Right kidney (tissue), 1 donor: Measurements from ENCODE around the gene CEP164.

Experiments used
- DNase-seq: peaks from one replicate; pipeline ENCODE4 v3.0.0-alpha.2; 2016

Gene CEP164

DNA sequence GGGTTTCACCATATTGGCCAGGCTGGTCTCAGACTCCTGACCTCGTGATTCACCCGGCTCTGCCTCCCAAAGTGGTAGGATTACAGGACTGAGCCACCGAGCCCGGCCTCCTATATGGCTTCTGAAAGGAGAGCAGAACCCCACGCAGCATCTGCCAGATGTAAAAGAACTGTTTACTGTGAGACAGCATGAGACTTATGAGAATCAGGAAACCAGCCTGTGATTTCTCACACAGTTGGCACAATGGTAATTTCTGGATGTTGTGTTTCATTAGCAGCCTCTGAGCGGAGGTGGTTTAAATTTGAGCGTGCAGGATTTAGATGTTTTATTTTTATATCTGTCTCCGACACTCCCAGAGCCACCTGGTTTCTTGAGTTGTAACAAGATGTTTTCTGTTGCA is 33.8 kb downstream of the CEP164 start:
- no peak for DNase-seq

GRCh38 chr11:117366248-117366647 is 38.6 kb downstream of the CEP164 start:
- DNase-seq = no peak

DNA sequence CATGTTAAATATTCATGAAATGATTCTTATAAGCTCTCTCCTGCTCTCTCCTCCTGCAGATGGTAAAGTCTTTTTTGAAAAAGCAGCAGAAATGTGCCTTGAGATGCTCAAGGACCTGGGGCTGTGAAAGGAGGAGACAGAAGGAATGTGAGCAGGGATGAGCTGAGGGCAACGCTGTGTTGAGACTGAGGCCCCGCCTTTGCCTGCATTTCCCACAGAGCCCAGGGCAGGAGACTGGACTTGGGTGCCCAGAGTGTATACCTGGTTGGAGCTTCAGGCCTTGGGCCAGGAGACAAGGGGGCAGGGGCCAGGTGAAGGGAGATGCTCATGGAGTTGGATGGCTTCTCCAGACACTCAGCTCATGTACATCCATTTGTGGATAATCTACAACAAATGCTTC is 39.2 kb downstream of the CEP164 start:
- DNase-seq = no peak

- no peak for DNase-seq
Measured at GRCh38 chr11:117369534-117369933, 41.9 kb downstream of the CEP164 start.

- DNase-seq = no peak
Measured at GRCh38 chr11:117371453-117371852, 43.8 kb downstream of the CEP164 start.

DNA sequence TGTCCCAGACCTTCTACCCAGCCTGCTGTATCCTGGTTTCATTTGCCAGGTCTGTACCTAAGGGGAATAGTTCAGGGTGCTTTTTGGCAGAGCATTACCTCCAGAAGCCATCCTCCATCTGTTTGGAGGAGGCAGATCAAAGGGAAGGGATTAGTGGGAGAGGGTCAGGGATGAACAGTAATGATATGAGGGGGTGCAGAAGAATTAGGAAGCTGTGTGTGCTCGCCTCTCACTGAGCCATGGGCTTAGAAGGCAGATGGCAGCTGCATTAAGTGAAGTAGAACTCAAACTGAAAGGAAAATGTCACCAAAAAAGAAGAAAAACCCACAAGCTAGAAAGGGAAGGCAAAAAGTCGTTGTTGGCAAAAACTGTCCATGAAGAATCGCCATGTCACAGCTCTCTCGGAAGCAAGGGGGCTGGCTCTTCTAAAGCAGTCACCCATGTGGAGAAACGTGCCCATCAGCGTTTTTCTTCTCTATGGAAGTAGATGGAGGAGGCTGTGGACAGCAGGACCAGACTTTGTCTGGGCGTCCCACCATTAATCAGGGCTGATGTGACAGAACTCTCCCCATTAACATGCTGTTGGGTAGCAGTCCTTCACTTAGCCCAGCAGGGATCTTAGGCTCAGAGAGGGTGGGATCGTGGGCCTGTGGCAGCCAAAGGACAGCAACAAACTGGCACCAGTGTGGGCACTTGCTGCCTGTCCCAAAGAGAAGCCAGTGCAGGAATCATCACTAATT is 46.8 kb downstream of the CEP164 start:
- DNase-seq = no peak

GRCh38 chr11:117375960-117376359 is 48.3 kb downstream of the CEP164 start:
- DNase-seq = no peak

DNA sequence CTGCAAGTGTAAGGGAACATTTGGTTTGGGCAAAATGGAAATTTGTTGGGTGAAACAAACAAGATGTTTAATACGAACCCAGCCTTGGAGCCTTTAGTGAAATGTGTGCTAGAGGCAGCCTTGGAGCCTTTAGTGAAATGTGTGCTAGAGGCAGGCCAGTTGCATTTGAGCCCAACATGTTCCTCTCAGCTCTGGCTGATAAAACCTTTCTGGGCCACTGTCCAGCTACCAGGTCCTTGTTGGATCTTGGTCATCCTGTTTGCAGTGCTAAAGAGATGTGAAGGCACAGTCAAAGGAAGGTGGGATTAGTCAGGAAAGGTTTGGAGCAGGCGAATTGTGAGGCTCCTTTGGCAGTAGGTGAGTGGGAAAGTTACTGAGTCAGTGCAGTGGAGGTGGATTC is 48.9 kb downstream of the CEP164 start:
- no peak for DNase-seq

DNA sequence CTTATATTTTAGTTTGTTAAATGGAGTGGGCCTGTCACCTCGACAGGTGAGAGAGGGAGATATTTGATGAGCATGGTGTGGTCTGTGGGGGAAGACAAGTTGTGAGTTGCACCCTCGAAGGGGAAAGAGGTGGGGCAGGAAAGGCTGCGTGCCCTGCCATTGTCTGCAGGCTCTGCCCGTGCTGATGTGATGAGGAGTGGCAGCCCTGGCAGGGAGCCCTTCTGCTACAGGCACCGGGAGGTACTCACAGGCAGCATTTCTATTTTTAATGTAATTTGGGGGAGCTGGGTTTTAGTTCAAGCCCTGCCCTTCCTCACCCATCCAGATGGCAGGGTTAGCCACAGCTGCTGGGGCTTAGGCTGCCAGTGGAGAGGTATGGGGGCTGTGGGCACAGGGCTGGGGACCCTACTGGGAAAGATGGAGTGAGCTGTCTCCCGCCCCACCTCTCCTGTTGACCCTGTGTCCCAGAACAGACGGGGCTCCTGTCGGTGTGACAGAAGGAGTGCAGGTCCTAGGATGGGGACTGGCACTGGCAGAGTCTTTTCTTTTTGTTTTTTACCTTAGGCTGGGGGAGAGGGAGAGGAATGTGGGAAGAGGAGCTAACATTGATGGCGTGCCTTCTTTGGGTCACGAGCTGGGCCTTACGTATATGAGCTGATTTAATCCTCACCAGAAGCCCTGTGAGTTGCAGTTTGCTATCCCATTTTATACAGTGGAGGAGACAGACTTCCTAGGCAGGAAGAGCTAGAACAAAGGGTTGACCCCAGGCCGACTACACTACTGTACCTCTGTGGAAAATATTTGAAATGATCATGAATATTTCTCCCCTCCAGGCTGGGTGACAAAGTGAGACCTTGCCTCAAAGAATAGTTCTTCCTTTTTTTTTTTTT is 51.6 kb downstream of the CEP164 start:
- DNase-seq = no peak

DNA sequence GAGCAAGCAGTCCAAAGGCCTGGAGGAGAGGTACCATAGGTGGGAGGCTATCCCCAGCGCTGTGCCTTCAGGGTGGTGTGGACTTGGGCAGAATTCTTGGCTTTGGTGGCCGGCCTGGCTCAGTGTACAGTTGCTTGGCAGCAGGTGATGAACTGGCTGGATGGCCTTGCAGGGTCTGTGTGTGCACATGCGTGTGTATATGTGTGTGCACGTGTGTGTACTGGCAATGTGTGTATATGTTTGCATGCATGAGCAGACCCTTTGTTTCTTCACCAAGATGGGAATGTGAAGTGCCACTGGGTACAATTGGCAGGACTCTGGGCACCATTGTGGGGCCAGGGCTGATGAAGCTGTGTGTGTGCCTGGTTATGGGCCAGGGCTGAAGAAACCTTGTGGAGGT is 53.0 kb downstream of the CEP164 start:
- DNase-seq = no peak

DNA sequence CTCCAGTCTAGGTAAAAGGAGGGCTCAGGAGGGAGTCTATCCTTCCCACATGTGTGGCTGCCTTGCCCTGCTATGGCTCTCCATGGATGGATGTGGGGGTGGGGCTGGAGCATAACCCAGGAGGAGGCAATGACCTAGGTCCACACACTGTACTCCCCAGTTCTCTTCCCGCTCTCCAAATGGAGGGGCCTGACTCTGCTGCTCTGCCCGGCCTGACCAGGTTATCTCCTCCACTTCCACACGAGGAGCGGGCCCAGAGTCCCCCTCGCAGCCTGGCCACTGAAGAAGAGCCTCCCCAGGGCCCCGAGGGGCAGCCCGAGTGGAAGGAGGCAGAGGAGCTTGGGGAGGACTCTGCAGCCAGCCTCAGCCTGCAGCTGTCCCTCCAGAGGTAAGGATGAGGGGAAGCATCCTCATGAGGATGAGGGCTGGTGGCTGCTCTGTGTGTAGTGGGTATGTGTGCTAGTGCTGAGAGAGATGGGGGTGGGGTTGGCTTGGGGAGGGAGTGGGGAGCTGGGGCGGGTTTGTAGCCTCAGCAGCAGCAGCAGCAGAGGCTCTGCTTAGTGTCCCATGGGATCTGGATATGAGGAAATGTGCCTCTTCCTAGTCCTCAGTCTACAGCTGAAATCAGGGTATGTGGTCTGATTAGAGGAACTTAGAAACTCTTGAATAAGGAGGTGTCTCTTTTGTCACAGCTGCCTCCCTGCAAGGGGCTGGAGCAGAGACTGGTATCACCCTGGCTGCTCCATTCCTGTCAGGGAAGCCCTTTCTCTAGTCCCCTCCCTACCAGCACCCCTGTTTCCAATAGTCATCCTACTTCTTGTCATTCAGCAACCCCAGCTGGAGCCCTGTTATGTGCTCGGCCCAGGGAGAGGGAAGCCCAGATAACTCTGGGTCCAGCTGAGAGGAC is 54.1 kb downstream of the CEP164 start:
- no peak for DNase-seq

- no peak for DNase-seq
Measured at GRCh38 chr11:117382746-117383145, 55.1 kb downstream of the CEP164 start.

- DNase-seq = no peak
Measured at GRCh38 chr11:117384045-117384444, 56.4 kb downstream of the CEP164 start.

DNA sequence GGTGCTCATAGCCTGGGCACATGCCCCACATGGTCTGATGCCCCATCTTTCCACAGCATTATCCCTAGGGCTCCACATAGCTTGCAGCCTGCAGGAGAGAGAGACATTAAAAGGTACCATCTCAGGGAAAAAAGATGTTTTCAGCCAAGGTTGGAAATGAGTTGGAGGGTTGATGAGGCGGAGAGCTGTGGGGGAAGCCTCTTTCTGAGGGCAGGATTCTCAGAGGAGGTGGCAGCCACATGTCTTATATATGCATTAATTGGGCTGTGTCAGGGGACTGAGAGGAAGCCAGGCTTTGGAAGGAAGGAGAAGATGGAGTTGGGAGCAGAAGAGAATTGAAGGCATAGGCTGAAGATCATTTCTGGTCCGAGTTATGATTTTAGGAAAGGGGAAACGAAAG is 57.8 kb downstream of the CEP164 start:
- no peak for DNase-seq

GRCh38 chr11:117385906-117386305 is 58.3 kb downstream of the CEP164 start:
- no peak for DNase-seq

DNA sequence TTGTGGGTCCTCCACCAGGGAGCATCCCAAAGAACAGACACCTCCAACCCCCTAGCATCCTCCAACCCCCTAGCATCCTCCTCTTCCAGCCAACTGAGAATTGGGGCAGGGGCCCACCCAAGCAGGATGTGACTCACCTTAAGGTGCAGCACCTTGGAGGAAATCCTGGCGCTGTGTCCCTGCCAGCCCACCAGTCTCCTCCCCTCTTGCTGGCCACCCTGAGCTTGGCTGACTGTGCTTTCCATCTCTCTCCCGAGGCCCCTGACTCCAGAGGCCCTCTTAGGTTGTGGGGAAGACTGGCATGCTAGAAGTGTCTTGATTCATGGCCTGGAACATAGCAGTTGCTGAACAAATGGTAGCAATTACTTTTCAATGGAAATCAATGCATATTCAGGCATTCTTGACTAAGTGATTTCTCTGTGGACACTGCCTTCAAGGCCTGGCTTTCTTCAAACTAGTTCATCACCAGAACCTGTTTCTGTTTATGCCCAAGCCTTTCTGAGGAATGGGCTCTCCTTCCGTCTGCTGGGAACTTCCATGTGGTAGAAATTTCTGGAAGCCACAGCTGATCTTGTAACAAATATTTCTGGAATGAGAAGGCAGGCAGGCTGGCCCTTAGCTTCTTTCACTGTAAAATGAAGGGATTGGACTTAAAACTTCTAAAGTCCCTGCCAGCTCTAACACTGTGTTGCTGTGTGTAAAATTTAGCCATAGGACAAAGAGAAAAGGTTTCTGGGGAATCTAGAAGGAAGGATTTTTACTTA is 60.5 kb downstream of the CEP164 start:
- no peak for DNase-seq

DNA sequence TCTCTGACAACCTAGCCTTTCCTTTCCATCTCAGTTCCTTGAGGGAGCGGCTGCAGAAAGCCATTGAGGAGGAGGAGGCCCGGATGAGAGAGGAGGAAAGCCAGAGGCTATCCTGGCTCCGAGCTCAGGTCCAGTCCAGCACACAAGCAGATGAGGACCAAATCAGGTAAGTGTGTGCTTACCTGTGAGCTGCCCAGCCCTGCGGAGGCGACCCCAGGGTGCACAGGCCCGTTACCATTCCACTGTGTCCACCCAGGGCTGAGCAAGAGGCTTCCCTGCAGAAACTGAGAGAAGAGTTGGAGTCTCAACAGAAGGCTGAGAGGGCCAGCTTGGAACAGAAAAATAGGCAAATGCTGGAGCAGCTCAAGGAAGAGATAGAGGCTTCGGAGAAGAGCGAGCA is 63.1 kb downstream of the CEP164 start:
- no peak for DNase-seq

DNA sequence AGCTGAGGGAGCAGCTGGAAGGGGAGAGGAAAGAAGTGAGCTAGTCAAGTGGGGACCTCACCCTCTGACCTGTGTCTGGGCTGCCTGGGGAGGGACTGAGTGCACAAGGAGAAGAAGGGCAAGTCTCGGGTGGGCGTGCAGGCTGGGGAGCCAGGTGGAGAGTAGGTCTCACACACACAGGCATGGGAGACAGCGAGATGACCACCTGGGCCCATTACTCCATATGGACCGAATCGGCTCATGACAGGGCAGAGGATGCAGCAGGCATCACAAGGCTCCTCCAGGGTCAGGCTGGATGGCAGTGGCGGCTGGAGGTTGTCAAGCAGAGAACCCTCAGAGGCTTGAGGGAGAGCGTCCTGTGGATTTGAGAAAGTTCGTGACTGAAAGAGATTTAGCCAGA is 63.5 kb downstream of the CEP164 start:
- no peak for DNase-seq

GRCh38 chr11:117392001-117392690 is 64.5 kb downstream of the CEP164 start:
- DNase-seq = no peak

GRCh38 chr11:117392979-117393378 is 65.3 kb downstream of the CEP164 start:
- DNase-seq = no peak

DNA sequence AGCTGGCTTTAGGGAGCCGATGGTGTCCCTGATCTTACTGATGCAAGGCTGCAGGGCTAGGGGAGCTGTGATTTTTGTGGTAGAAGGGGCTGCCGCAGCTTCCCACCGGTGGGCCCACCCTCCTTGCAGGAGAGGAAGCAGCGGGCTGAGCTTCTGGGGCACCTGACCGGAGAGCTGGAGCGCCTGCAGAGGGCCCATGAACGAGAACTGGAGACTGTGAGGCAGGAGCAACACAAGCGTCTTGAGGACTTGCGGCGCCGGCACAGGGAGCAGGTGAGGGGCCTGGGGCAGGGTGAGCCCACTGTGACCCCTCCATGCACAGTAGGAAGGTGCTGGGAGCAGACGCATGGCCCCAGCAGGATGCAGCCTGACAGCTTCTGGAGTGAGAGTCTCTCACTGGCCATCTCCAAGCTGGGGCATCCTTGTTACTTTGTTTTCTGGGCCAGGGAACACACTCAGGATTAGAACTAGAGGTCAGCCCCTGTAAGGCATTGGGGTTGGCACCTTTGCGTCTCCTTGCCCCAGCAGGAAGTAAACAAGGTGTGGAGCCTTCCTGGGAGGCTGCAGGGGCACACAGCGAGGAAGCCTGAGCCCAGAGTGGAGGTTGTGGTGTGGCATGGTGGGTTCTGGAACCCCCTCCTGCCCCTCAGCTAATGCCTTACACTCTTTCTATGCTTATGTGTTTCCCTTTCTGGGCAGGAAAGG is 66.7 kb downstream of the CEP164 start:
- no peak for DNase-seq
